GM12865 (cell line): ENCODE data around the gene RLBP1.

ENCODE experiments used
- DNase-seq: peaks from one replicate; pipeline ENCODE4 v3.0.0; 2010; ENCODE audit warnings: low read depth
- H3K4me3 ChIP-seq: 2 replicates; pipeline ENCODE4 v1.5.1; 2011; ENCODE audit warnings: mild to moderate bottlenecking, low read depth, low read length, control low read depth
- TF ChIP-seq, protein P1 (sequence below): IDR thresholded peaks from 2 replicates; pipeline ENCODE4 v1.5.1; 2011; ENCODE audit warnings: low read length, control low read depth, low read depth, inconsistent platforms; ENCODE audit not compliant: insufficient read depth; ENCODE audit errors: missing control alignments

The RLBP1 gene

DNA sequence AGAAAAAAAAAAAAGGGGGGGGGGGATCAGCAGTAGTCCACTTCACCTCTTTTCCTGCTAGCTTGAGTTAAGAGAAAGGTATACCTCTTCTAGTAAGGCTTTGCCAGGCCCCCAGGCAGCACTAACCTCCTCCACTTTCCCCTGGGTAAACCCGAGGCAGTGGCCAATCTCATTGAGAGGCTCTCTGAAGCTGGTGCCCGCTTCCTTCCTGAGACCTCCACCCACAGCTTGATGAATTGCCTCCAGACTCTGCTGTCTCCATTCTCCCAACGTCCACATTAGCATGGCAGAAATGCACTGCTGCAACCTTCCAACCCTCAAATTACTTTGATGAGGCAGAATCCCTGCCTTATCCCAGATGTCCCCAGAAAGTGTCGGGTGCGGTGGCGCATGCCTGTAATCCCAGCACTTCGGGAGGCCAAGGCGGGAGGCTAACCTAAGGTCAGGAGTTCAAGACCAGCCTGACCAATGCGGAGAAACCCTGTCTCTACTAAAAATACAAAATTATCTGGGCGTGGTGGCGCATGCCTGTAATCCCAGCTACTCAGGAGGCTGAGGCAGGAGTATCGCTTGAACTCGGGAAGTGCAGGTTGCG, 15.3 kb downstream of the RLBP1 start:
- H3K4me3 ChIP-seq, result no peak overlapping the region
- TF ChIP-seq, protein P1, sequence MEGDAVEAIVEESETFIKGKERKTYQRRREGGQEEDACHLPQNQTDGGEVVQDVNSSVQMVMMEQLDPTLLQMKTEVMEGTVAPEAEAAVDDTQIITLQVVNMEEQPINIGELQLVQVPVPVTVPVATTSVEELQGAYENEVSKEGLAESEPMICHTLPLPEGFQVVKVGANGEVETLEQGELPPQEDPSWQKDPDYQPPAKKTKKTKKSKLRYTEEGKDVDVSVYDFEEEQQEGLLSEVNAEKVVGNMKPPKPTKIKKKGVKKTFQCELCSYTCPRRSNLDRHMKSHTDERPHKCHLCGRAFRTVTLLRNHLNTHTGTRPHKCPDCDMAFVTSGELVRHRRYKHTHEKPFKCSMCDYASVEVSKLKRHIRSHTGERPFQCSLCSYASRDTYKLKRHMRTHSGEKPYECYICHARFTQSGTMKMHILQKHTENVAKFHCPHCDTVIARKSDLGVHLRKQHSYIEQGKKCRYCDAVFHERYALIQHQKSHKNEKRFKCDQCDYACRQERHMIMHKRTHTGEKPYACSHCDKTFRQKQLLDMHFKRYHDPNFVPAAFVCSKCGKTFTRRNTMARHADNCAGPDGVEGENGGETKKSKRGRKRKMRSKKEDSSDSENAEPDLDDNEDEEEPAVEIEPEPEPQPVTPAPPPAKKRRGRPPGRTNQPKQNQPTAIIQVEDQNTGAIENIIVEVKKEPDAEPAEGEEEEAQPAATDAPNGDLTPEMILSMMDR, result no peak
- DNase-seq, result no peak

DNA sequence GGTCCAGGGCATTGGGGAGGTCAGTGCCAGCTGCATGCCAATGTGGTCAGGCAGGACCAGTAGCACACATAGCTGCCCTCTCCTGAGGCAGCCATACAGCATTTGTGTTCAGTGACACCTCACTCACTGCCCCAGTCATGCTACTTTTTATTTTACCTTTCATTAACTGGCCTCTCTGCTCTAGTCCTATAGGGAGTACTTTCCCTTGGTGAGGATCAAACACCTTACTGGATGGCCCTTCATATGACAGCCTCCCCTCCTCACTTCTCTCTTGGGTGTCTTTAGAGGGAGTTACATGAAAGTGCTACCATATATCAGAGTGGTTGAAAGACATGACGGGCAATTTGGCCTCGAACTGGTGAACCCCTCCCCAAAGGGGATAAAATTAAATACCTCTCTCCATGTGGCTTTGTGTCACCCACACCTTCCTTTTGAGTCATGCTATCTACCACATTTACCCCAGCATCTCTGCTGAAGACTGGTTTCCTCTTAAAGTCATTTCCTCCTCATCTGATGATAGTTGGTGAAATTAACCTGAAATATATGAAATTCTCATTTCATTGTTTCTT, 17.6 kb downstream of the RLBP1 start:
- DNase-seq, result peak; percentile 13
- TF ChIP-seq, protein P1, result no peak
- H3K4me3 ChIP-seq, result no peak overlapping the region

DNA sequence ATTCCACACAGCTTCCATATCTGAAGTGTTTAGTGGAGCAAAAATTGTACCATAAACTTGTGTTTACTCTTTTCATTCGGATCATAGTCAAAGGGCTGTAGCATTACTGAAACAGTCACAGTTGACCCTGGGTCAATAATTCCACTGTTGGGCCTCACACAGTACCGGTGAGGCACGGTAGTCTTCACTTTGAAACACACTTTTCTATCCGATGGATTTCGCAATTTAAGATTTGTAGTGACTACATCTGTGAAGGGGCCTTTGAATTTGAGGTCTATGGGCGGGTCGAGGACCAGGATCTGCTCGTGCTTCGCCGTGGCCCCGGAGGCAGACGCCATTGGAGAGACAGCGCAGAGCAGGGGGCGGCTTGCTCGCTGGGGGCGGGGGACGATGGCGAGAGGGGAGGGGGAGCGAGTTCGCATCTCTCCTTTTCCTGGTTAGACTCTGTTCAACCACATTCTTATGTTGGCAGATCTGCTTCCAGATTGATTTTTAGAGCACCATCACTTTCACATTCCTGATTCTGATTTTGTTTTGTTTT, 19.8 kb downstream of the RLBP1 start:
- TF ChIP-seq, protein P1, result no peak
- H3K4me3 ChIP-seq, result no peak overlapping the region
- no peak for DNase-seq

DNA sequence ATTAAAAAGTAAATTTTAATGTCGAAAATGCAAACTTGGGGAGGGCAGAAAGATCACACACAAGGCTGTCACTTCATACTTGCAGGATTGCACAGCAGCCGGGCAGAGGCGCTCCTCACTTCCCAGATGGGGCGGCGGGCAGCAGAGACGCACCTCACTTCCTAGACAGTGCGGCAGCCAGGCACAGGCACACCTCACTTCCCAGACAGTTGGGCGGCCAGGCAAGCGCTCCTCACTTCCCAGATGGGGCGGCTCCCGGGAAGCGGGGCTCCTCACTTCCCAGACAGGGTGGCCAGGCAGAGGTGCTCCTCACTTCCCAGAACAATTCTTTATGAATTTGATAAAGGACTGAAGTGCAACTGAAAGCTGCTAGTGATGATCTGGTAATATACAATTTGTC, 21.2 kb downstream of the RLBP1 start:
- TF ChIP-seq, protein P1, result no peak
- DNase-seq, result no peak
- H3K4me3 ChIP-seq, result no peak overlapping the region

DNA sequence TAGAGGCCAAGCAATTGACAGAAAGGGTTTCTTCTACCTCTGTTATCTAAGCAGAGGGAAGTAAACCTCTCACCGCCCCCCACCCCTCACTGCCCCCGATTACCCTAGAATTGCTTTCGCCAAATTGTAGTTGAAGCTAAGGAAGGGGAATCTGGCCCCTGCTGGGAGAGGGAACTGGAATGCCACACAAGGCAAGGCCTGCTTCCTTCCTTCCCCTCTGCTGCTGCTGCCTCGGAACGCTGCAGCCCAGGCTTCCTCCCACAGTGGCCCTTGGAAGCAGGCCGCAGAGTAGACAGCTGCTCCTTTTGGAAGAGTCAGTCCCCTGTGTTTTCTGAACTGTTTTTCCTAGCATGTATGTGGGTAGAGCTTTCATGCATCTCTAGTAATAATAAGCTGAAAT, 21.6 kb downstream of the RLBP1 start:
- no peak overlapping the region for H3K4me3 ChIP-seq
- no peak for DNase-seq
- TF ChIP-seq, protein P1, result no peak

DNA sequence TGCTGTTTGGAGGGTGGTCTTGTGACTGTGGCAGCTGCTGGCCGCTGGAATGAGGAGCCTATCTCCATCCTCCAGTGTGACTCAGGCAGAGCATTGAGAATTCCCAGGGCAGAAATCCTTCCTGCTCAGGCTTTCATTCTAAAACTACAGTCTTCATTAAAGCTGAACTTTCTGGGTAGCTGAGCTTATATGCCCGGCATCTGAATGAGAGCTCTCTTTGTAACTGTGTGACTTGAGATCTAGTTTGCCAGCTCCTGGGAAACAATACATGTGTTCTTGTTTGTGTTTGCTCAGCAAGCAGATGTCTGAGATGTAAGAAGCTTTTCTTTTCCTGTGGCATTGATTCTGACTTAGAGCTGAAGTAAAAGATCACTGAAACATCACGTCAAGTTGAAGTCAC, 22.4 kb downstream of the RLBP1 start:
- no peak for DNase-seq
- TF ChIP-seq, protein P1, result no peak
- H3K4me3 ChIP-seq, result no peak overlapping the region

DNA sequence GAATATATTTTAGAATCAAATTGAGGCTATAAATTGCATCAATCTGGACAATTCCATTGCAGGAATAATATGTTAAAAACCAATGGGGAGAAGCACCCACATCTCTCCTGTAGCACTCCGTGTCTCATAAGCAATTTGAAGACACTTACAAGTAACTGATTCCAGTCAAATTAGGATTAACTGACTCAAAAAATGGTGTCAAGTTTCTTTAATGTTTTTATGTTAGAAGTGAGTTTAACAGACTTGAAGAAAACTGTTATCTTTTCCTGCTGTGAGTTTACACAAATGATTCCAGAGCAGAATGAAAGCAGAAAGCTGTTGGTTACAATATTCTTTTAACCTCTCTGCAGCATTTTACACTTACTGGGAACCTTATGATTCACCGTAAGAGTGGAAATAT, 23.2 kb downstream of the RLBP1 start:
- TF ChIP-seq, protein P1, result no peak
- DNase-seq, result no peak
- H3K4me3 ChIP-seq, result no peak overlapping the region
